Fibroblast of skin of right quadriceps (primary cell): Measurements from ENCODE around the gene HOXD3.

Source experiments
- DNase-seq: peaks from one replicate; pipeline ENCODE4 v3.0.0-alpha.2; 2013

HOXD3 gene

DNA sequence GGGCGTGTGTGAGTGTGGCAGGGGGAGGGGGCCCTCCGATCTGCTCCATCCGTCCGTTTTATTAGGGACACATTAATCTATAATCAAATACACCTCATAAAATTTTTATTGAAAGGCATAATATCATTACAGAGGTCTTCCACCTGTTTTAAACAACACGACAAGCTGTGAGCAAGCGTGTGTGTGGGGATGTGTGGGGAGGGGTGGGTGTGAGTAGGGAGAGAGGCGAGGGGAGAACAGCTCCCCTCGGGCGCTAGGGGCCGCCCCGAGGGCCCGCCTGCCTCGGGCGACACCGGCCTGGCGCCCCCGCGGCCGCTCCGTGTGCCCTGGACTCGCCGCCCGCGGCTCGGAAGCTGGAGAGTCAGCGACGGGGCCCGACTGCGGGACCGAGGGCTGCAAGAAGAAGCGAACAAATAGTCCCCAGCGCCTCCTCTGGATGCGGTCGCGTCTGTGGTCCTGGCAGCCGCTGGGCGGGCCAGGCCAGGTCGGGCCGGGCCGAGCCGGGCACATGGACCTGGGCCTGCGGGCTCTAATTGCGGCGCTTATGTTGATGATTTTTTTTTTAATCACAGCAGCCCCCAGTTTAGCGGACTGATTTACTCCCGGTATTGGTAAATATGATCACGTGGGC is 34.9 kb upstream of the HOXD3 start:
- DNase-seq: peak; percentile 88

DNA sequence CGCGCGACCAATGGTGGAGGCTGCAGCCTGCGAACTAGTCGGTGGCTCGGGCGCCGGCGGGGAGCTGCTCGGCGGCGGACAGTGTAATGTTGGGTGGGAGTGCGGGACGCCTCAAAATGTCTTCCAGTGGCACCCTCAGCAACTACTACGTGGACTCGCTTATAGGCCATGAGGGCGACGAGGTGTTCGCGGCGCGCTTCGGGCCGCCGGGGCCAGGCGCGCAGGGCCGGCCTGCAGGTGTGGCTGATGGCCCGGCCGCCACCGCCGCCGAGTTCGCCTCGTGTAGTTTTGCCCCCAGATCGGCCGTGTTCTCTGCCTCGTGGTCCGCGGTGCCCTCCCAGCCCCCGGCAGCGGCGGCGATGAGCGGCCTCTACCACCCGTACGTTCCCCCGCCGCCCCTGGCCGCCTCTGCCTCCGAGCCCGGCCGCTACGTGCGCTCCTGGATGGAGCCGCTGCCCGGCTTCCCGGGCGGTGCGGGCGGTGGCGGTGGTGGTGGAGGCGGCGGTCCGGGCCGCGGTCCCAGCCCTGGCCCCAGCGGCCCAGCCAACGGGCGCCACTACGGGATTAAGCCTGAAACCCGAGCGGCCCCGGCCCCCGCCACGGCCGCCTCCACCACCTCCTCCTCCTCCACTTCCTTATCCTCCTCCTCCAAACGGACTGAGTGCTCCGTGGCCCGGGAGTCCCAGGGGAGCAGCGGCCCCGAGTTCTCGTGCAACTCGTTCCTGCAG is 34.3 kb upstream of the HOXD3 start, which contains the start of gene HOXD9:
TSS of gene HOXD9 (plus strand) at position 37 of the 728 bp plus-strand sequence. CDS start at position 87, 50 bp downstream.
- DNase-seq: no peak

DNA sequence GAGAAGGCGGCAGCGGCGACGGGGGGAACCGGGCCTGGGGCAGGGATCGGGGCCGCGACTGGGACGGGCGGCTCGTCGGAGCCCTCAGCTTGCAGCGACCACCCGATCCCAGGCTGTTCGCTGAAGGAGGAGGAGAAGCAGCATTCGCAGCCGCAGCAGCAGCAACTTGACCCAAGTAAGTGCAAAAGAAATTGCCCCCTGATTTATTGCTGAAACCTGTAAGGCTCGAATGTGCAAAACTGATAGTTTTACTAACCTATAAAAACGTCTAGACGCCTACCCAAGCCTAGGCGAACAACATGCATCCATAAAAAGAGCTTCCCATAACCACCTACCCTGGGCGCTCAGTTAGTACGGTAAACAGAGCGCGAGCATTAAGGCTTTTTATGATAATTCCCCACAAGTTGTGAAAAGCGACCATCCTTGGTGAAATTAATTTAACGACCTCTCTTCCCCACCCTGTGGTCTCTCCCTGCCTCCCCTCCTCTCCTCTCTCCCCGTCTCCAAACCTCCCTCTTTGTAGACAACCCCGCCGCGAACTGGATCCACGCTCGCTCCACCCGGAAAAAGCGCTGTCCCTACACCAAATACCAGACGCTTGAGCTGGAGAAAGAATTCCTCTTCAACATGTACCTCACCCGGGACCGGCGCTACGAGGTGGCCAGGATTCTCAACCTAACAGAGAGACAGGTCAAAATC is 33.5 kb upstream of the HOXD3 start:
- DNase-seq: no peak

DNA sequence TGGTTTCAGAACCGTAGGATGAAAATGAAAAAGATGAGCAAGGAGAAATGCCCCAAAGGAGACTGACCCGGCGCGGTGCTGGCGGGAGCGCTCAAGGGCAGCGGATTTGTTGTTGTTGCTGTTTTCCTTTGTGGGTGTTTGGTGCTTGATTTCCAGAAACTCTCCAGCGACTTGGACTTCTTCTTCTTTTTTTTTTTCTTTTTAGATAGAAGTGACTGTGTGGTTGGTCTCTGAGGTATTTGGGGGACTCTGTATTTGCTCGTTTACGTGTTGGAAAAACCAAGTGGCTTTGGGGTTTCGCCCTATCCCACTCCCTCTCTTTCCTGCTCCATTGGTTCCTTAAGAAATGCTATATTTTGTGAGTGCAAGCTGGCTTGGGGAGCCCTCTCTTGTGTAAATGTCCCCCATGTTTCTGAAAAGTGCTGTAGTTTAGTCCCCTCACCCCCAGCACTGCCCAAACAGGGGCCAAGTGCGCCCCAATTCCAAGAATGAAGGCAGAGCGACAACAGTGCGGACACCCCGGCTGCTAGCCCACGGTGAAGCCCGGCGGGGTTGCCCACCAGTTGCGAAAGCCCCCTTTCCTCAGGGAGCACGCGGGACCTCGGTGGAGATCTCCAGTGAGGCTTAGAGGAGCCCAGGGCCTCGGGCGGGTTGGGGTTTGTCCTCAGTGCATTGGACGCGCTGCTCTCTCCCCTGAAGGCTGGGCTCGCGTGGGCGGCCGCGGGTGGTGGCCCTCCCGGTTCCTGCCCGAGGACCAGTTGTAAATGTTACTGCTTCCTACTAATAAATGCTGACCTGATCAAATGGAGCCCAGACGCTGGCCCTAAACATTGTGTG is 32.8 kb upstream of the HOXD3 start:
- DNase-seq: no peak

DNA sequence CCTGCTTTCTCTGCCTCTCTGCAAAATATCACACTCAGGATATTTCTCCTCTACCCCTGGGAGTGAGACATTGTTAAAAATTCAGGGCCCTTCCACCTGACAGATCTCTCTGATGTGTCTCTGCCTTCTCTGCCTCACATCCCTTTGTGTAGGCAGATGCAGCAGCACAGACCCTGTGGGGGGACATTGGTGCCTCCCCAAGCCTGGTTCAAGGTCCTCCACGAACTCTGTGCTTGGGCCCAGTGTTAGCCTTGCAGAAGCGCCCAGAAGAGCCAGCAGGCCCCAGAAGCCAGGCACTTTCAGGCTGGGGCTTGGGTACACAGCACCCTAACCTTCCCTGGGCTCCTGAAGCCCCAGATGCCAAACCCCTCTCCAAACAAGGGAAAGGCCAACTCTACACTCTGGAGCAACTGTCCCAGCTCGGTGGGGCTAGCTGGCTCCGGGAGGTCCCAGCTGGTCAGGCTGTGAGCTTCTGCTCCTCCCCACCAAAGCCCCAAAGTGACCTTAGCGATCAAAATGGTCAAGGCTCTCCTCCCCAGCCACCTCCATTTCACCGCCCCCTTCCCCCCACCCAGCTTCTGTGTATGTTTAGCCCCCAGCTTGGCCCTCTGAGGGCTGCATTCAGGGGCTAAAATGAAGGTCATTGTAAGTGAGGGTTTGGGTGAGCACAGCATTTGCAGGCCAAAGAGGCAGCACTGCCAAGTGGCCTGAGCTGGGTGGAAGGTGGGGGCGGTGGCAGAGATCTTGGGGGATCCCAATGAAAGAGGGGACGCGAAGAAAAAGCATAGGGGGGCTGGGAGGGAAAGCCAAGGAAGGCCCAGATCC is 31.9 kb upstream of the HOXD3 start:
- no peak for DNase-seq

DNA sequence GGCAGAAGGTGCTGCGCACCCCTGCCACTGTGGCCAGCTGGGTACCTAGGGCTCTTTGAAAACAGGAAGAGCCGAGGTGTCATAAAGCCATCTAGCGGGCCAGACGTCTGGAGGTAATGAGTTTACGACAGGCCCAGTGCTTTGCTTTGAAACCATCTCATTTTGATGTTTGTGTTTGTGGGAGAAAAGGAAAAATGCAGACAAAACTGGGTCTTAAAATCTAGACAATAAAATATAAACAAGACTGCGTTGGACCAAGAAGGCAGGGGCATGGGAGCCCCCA is 31.4 kb upstream of the HOXD3 start:
- DNase-seq: no peak

DNA sequence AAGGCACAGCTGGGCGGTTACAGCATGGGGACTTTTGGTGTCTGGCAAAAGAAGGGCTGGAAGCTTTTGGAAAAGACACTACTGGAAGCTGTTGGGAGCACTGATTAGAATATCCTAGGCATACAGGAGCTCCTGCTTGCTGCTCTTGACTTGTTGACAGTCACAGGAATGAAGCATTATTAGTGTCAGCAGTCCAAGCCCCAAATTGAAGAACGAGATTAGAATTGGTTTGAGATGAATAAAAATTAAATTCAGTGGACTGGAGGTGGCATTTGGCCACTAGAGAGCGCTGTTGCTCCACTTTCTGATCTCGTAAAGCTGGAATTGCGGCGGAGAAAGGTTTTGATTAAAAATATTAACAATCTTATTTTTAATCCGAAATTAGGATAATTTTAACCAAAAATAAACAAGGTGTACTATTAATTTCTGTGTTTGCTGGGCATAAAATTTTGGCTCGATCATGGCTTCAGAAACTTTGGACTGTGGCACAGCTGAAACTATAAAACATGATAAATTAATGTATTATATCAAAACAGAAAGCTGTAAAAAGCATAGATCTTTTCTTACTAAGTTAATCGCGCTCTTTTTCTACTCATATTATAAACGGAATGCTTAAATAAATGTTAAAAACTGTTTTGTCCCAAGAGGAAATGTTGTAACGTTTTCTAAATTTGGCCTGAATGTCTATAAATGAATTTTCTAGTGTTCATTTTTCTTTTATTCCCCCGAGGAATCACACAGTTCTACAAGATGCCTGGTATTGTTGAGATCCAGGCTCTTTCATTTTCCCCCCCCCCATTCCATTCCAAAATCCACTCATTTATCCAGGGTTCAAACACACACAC is 30.0 kb upstream of the HOXD3 start:
- peak; percentile 75 for DNase-seq

DNA sequence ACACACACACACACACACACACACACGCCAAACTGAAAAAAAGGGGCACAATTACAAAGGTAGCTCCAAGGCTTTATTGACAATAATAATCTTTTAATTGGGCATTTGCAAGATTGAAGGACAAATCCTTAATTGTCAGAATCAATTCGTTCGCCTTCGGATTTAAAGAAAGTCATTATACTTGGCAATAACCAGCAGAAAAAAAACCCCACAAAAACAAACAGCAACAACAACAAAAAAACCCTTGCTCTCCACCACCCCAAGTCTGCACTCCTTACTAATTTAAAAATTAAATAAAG is 29.4 kb upstream of the HOXD3 start:
- DNase-seq: no peak

DNA sequence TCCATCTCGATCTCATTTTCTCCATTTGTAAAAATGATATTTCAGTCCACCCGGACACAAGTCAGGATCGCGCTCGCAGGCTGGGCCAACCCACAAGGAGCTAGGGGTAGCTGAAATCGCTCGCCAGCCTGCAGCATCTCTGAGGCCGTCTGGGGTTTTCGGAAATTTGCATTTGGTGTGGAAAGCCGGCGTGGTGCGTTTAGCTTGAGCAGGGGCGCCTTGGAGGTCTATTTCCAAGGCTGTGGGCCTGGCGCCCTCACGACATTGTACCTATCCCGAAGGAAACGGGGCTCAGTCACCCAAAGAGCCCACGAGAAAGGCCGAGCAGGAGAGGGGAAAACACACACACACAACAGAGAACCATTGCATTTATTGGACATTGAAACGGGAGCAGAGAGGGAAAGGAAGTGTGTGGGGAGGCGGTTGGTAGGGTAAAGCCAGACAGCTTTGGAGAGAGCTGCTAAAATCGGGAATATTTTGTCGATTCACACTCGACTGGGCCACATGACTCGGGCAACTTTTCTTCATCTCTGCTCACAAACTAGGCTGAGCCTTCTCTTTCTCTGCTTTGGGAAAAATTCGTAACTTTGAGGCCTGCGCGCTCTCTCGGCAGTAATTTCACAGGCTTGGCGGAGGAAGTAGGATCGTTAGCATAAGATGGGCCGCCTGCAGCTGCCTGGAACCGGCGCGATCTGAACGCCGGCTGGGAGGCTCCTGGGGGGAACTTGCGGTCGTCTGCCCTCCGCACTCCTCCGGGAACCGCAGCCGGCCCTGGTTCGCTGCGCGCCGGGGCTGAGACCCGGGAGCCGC is 28.7 kb upstream of the HOXD3 start:
- DNase-seq: peak; percentile 63

DNA sequence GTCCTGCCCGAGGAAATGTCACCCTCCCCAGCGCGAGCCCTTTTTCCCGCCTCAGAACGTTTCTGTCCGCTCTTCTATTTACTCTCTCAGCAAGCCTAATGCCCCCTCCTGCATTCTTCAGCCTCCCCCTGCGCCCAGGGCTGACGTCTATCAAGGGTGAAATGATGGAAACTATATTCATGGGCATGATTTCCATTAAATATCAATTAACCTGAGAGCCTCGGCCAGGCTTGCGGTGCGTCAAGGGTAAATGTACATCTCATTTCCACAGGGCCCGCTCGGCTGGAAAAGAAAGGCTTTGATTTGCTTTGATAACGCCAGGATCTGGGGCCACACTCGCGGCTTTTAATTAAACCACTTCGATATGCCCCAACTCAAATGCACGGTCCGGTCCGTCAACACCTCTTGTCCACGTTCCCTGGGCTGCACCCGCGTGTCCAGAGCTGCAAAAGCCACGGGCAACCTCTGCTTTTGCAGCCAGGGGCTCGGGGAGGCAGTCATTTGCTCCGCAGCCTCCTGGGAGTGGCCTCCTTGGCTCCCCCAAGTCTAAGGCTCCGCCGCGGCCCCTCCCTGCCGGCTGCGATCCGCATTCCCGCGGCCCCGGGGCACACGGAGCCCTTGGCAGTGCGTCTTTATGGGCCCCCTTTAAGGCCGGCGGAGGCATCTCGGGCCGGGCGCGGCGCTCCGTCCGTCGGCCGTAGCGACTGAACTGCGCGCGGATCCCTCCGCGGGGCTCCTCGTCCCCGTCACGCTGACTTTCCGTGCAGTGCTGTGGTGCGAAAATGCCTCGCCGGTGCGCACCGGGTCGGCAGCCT is 27.9 kb upstream of the HOXD3 start, which contains the start of gene HOXD8:
TSS of gene HOXD8 (plus strand) at position 724 of the 815 bp plus-strand sequence. CDS start 662 bp downstream, outside the sequence.
- DNase-seq: peak; percentile 95

DNA sequence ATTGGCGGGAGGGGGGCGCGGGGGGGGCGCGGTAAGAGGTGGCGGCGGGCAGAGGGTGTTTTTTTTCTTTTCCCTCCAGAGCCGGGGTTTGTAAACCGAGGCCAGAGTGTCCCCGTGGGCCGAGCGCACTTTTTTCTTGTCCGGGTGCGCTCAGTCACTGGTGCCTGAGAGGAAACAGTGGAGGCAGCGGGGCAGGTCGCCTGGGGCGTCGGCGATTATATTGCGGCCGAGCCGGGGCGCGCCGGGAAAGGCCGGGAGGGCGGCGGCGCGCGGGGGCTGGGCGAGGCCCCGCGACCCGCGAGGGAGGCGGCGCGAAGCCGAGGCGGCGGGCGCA is 27.3 kb upstream of the HOXD3 start:
- DNase-seq: no peak

DNA sequence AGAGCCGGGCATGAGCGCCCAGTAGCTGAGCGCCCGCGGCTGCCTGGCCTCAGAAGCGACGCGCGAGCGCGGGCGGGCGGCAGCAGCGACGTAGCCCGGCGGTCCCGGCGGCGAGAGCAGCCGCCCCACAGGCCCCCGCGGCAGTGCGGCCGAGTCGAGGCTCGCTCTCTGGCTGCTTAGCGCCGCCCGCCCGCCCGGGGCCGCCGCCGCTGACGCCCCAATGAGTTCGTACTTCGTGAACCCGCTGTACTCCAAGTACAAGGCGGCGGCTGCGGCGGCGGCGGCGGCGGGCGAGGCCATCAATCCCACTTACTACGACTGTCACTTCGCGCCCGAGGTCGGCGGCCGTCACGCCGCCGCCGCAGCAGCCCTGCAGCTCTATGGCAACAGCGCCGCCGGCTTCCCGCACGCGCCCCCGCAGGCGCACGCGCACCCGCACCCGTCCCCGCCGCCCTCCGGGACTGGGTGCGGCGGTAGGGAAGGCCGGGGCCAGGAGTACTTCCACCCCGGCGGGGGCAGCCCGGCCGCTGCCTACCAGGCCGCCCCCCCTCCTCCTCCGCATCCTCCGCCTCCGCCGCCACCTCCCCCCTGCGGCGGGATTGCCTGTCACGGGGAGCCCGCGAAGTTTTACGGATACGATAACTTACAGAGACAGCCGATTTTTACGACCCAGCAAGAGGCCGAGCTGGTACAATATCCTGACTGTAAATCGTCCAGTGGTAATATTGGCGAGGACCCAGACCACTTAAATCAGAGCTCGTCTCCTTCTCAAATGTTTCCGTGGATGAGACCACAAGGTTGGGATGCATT is 26.8 kb upstream of the HOXD3 start:
- DNase-seq: peak; percentile 98

DNA sequence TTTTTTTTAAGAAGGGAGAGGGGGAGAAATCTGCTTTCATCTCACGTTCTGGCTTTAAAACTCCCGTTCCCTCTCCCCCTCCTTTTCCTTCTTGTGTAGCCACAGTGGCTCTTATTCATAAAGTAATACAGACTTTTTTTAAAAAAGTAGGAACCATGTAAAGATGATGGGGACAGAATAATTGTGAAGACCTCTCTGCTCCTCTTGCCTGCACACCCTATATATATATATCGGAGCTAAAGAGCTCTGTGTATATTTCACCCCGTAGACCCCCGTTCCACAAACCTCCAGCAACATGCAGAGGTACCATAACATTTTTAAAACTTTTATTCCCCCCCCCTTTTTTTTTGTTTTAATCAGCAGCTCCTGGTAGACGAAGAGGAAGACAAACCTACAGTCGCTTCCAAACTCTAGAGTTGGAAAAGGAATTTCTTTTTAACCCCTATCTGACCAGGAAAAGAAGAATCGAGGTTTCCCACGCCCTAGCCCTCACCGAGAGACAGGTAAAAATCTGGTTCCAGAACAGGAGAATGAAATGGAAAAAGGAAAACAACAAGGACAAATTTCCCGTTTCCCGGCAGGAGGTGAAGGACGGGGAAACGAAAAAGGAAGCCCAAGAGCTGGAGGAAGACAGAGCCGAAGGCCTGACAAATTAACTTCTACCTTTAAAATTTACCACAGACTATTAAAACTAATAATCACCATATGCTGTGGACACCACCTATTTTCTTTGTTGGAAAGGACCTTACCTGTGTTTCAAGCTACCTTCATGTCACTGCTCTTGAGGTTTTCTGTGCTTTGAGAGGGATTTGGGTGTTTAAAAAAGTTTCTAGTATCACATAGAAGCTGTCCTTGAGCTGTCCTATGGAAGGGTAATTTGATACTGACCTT is 25.9 kb upstream of the HOXD3 start:
- DNase-seq: no peak

DNA sequence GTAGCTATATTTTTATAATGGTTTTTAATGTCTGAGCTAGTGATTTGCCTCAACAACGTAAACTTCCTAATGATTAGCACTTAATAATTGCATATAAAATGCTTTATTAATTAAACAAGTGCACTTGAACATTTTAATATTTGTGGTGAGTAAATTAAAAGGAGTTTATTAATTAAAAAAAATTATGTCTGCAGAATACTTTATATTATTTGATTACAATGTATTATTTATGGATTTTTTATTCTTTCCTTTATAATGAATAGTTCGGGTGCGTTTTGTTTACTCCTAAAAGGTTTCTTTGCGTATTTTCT is 25.3 kb upstream of the HOXD3 start:
- no peak for DNase-seq

DNA sequence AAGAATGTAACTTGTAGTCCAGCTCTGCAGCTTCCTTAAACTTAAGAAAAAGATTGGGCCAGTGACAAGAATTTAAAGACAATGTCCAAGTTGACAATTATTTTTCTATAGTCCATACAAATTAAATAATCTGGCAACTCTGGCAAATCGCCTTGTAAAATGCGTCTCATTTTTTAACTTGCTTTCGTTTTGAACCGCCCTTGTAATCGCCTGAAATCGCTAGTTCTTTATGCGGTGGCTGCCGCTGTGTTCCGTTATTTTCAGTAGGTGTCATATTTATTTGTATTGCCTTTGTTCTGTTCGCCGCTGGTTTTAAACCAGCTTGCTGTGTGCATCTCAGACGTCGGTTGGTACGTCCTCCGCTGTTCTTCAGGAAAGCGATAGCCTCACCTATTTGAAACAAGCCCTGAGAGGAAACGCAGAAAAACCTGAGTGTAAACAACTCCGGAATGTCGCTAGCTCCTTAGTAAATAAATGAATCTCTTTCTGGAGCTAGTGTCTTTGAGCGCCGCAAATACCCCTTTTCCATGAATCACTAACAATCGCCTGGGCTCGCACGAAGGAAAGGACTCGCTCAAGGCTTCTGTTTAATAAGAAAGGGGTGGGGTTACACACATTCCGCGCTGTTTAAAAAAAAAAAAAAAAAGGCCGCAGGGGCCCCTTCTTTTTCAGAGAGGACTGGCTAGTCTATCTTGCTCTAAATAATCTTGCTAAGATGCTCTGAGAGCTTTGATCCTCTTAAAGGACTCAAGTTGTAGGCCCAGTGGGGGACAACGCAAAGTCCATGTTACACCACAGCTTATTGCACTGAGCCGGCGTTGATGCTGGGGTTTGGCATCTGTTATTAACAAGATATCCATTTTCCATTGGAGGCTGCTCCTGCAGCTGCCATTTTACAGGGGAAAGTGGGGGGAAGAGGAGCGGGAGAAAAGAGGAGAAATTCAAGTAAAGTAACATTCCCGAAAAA is 24.6 kb upstream of the HOXD3 start:
- DNase-seq: peak; percentile 82

DNA sequence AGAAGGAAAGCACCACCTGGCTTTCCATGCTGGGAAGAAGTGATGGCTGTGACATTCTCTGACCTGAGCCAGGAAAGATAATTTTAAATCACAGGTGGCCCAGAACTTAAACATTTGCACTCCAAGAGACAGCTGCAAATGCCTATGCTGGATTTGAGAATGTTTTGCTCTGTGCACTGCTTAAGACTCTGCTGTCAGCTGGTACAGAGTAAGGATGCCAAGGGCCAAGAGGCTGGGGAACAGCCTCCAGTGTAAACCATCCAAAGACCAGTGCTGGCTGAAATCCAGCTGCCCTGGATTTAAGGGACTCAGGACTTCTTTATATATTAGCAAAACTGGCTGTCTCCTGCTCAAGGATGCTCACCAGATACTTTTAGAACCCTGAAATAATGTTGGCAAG is 23.7 kb upstream of the HOXD3 start:
- no peak for DNase-seq

DNA sequence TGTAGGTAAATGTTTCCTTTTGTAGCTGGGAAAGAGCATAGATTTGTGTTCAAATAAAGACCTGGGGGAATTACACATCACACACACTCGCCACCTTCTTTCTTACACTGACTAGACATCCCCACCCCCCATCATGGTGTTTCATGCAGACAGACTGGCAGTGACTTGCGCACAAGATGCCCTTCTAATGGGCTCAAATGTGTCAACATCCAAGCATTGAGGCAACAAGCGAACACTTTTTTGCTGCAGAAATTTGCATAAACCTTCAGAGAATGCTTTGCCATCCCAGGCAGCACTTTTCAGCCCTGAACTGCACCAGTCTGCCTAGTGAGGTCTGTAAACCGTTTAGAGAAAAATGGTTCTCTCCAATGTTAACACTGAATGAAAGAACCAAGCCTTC is 23.1 kb upstream of the HOXD3 start:
- DNase-seq: no peak
